Stimulated activated CD8-positive, alpha-beta memory T cell treated with anti-CD3 and anti-CD28 coated beads, Interleukin-12 subunit alpha, Interleukin-12 subunit beta, amount 100 ng/mL, for 1 hour (primary cell): Measurements from ENCODE around the gene PRKAG2.
"Not testable (repeated sequence)": the region's sequence is repeated elsewhere in the genome, so short reads cannot be mapped to it uniquely, and the experiment has no call there.

Experiments used
- DNase-seq: peaks from one replicate; pipeline ENCODE4 v3.0.0-alpha.2; 2020; ENCODE audit warnings: low read depth

PRKAG2 gene

GRCh38 chr7:151552352-151553028 lies 324.4 kb downstream of the PRKAG2 start:
- DNase-seq = no peak

- no peak for DNase-seq
These were observed 325.1 kb downstream of the PRKAG2 start for GRCh38 chr7:151551820-151552219.

GRCh38 chr7:151550656-151551286 lies 326.1 kb downstream of the PRKAG2 start:
- DNase-seq = no peak

GRCh38 chr7:151549644-151550043 lies 327.3 kb downstream of the PRKAG2 start:
- no peak for DNase-seq

GRCh38 chr7:151549083-151549482 lies 327.8 kb downstream of the PRKAG2 start:
- no peak for DNase-seq

- DNase-seq = no peak
These were observed 332.7 kb downstream of the PRKAG2 start for GRCh38 chr7:151544183-151544582.

- DNase-seq = no peak
These were observed 334.2 kb downstream of the PRKAG2 start for GRCh38 chr7:151542606-151543130.

- no peak for DNase-seq
These were observed 335.0 kb downstream of the PRKAG2 start for GRCh38 chr7:151541709-151542499.

- DNase-seq = no peak
These were observed 336.8 kb downstream of the PRKAG2 start for GRCh38 chr7:151540146-151540545.

GRCh38 chr7:151539088-151539671 lies 337.7 kb downstream of the PRKAG2 start:
- no peak for DNase-seq

- no peak for DNase-seq
These were observed 338.9 kb downstream of the PRKAG2 start for GRCh38 chr7:151537818-151538561.

- not testable (repeated sequence) for DNase-seq
These were observed 340.7 kb downstream of the PRKAG2 start for GRCh38 chr7:151536178-151536577.

GRCh38 chr7:151529842-151530241 lies 347.1 kb downstream of the PRKAG2 start:
- DNase-seq = no peak

- DNase-seq = no peak
These were observed 352.1 kb downstream of the PRKAG2 start for GRCh38 chr7:151524845-151525244.

- no peak for DNase-seq
These were observed 352.6 kb downstream of the PRKAG2 start for GRCh38 chr7:151524331-151524730.

- DNase-seq = no peak
These were observed 356.3 kb downstream of the PRKAG2 start for GRCh38 chr7:151520419-151521261.

GRCh38 chr7:151519765-151520418 lies 357.0 kb downstream of the PRKAG2 start, which contains the start of gene RHEB:
RHEB (minus strand) TSS chr7:151519895; CDS start chr7:151519511, 384 bp downstream.
- DNase-seq = peak; percentile 98

GRCh38 chr7:151518947-151519764 lies 357.8 kb downstream of the PRKAG2 start:
- DNase-seq = peak; percentile 31
